IMR-90 (cell line): ENCODE measurements around the gene FAM184A.
A peak's percentile ranks its signal among the peaks of the same experiment; 100 is the strongest.

ENCODE experiments used
- CHD1 ChIP-seq: IDR thresholded peaks from 2 replicates; pipeline ENCODE4 v1.6.1; 2012; ENCODE audit warnings: low read depth, low read length, improper control_type of control experiment
- FOS ChIP-seq: fragments of 150-350 bp; IDR thresholded peaks from 2 replicates; pipeline ENCODE4 v1.6.1; 2016; ENCODE audit warnings: low read depth, low read length
- MAFK ChIP-seq: IDR thresholded peaks from 2 replicates; pipeline ENCODE4 v1.6.1; 2012; ENCODE audit warnings: low read depth, low read length, improper control_type of control experiment
- MAZ ChIP-seq: IDR thresholded peaks from 2 replicates; pipeline ENCODE4 v1.6.1; 2012; ENCODE audit warnings: low read depth, mild to moderate bottlenecking, low read length, improper control_type of control experiment, moderate library complexity, borderline replicate concordance
- MXI1 ChIP-seq: IDR thresholded peaks from 2 replicates; pipeline ENCODE4 v1.6.1; 2012; ENCODE audit warnings: low read depth, mild to moderate bottlenecking, low read length, moderate library complexity, borderline replicate concordance
- NFE2L2 ChIP-seq: fragments of 150-350 bp; IDR thresholded peaks from 2 replicates; pipeline ENCODE4 v1.6.1; 2016; ENCODE audit warnings: low read depth, mild to moderate bottlenecking, low read length
- POLR2A ChIP-seq: IDR thresholded peaks from 2 replicates; pipeline ENCODE4 v1.6.1; 2012; ENCODE audit warnings: mild to moderate bottlenecking, low read depth, low read length
- RAD21 ChIP-seq: IDR thresholded peaks from 2 replicates; pipeline ENCODE4 v1.6.1; 2012; ENCODE audit warnings: low read length, improper control_type of control experiment
- RCOR1 ChIP-seq: IDR thresholded peaks from 2 replicates; pipeline ENCODE4 v1.6.1; 2012; ENCODE audit warnings: mild to moderate bottlenecking, low read length, improper control_type of control experiment; ENCODE audit not compliant: insufficient replicate concordance
- SMC3 ChIP-seq: fragments of 150-350 bp; IDR thresholded peaks from 2 replicates; pipeline ENCODE4 v1.6.1; 2016; ENCODE audit warnings: low read depth, mild to moderate bottlenecking, antibody characterized with exemption, low read length, moderate library complexity
- TF ChIP-seq, protein P1 (sequence below): conservative IDR thresholded peaks from 2 replicates; pipeline ENCODE4 v1.5.1; 2012; ENCODE audit warnings: mild to moderate bottlenecking, low read depth, low read length, improper control_type of control experiment
- TF ChIP-seq, protein P2 (sequence below): fragments of 150-350 bp; IDR thresholded peaks from 2 replicates; pipeline ENCODE4 v1.6.1; 2017; ENCODE audit warnings: mild to moderate bottlenecking, antibody characterized with exemption, low read length, low read depth

DNA sequence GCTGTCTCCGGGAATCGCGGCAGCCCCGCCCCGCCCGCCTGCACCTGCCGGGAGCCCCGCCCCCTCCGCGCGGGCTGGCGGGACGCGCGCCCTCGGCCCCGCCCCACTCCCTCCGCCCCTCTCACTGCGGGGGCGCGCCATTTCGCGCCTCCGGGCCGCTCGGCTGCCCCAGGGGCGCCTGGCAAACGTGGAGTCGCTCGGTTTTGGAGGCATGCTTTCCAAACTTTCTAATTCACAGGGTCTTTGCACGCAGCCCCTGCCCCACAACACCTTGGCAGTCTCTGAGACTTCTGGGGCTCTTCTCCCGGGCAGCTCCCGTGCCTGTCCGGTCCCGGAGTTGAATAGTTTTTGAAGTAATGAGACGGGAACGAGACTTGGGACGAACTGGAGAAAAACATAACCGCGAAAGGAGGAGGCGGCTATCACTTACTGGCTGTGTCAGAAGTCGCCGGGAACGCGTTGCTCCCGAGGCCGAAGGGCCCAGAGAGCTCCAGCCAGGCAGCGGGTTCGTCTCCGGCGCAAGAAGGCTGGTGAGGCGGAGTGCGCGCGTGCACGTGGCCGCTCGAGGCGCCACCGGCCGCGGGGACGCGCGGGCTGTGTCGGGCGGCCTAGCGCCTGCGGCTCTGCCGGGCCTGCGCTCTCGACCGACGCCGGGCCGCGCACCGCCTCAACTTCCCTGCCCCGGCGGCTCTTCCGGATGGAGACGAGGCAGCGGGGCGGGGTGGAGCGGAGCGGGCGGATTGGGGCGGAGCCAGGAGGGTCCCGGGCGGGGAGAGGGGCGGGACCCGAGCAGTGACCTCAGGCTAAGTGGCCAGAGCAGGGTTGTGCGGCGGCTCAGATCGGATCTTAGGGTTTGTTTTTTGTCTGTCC is 143.8 kb downstream of the FAM184A start, which contains the start of gene MCM9:
- TF ChIP-seq, protein P1, sequence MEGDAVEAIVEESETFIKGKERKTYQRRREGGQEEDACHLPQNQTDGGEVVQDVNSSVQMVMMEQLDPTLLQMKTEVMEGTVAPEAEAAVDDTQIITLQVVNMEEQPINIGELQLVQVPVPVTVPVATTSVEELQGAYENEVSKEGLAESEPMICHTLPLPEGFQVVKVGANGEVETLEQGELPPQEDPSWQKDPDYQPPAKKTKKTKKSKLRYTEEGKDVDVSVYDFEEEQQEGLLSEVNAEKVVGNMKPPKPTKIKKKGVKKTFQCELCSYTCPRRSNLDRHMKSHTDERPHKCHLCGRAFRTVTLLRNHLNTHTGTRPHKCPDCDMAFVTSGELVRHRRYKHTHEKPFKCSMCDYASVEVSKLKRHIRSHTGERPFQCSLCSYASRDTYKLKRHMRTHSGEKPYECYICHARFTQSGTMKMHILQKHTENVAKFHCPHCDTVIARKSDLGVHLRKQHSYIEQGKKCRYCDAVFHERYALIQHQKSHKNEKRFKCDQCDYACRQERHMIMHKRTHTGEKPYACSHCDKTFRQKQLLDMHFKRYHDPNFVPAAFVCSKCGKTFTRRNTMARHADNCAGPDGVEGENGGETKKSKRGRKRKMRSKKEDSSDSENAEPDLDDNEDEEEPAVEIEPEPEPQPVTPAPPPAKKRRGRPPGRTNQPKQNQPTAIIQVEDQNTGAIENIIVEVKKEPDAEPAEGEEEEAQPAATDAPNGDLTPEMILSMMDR: no peak
- TF ChIP-seq SMC3: no peak
- TF ChIP-seq, protein P2, sequence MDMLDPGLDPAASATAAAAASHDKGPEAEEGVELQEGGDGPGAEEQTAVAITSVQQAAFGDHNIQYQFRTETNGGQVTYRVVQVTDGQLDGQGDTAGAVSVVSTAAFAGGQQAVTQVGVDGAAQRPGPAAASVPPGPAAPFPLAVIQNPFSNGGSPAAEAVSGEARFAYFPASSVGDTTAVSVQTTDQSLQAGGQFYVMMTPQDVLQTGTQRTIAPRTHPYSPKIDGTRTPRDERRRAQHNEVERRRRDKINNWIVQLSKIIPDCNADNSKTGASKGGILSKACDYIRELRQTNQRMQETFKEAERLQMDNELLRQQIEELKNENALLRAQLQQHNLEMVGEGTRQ: peak; percentile 58
- TF ChIP-seq MAZ: peak; percentile 86; the same call in 1 of the 2 replicates
- TF ChIP-seq RCOR1: no peak
- TF ChIP-seq FOS: no peak
- TF ChIP-seq POLR2A: peak; percentile 12; the same call in 1 of the 2 replicates
- TF ChIP-seq RAD21: no peak
- TF ChIP-seq NFE2L2: no peak
- TF ChIP-seq MAFK: no peak
- no peak for TF ChIP-seq CHD1
- TF ChIP-seq MXI1: peak; percentile 64; the same call in 1 of the 2 replicates
